Measurements from ENCODE around the gene ALAS1. TPM values are rescaled to one million over a fixed set of nuclear protein-coding genes. Genes with fewer than 3 reads are reported as not detected.

Gene ALAS1
- total and polyA plus RNA-seq, 2 experiments from 2014 or later: 85.3 to 90.1 TPM

- H3K79me2 ChIP-seq: peaks cover 17% of the 10 kb centered on the region
- no peaks in the 10 kb centered on the region for H3K27me3 ChIP-seq
- no peak overlapping the region for H3K4me2 ChIP-seq
- H3K36me3 ChIP-seq (replicated peaks; ENCODE audit: insufficient read depth, low read depth): no peaks in the 10 kb centered on the region
- WGBS (ENCODE audit: low lambda C conversion rate, missing lambda C conversion rate): 78% methylated on average over 14 of the region's 14 CpGs
- H3K27ac ChIP-seq: peak overlapping the region; percentile 91
- no peaks in the 10 kb centered on the region for H3K9me2 ChIP-seq (replicated peaks; ENCODE audit: insufficient read depth)
- no peak overlapping the region for H3K4me3 ChIP-seq
- H4K20me1 ChIP-seq (ENCODE audit: insufficient read depth, poor library complexity, severe bottlenecking): no peaks in the 10 kb centered on the region
- no peak overlapping the region for H2AFZ ChIP-seq
- peak; percentile 59 for DNase-seq (ENCODE audit: low spot score)
- H3K9me3 ChIP-seq (ENCODE audit: low read depth): no peaks in the 10 kb centered on the region
- H3K4me1 ChIP-seq (ENCODE audit: insufficient read depth): peaks cover 21% of the 10 kb centered on the region
- TF ChIP-seq CTCF (IDR thresholded peaks at IDR 0.05; ENCODE audit: poor library complexity) (no peak), EZH2 (IDR thresholded peaks at IDR 0.05; ENCODE audit: borderline replicate concordance) (no peak), EZH2phosphoT487 (IDR thresholded peaks at IDR 0.05; ENCODE audit: low read depth, severe bottlenecking, unreplicated experiment) (no peak)
Measured at GRCh38 chr3:52194485-52195290, 3.3 kb upstream of the ALAS1 start.

- H3K4me2 ChIP-seq: no peak overlapping the region
- no peaks in the 10 kb centered on the region for H3K27me3 ChIP-seq
- no peak overlapping the region for H3K4me3 ChIP-seq
- H3K4me1 ChIP-seq (ENCODE audit: insufficient read depth): peaks cover 22% of the 10 kb centered on the region
- WGBS (ENCODE audit: low lambda C conversion rate, missing lambda C conversion rate): 86% methylated on average over 1 of the region's 3 CpGs
- H3K9me2 ChIP-seq (replicated peaks; ENCODE audit: insufficient read depth): no peaks in the 10 kb centered on the region
- no peaks in the 10 kb centered on the region for H3K9me3 ChIP-seq (ENCODE audit: low read depth)
- DNase-seq (ENCODE audit: low spot score): no peak
- H3K27ac ChIP-seq: peak overlapping the region; percentile 91
- H3K79me2 ChIP-seq: peaks cover 22% of the 10 kb centered on the region
- no peaks in the 10 kb centered on the region for H4K20me1 ChIP-seq (ENCODE audit: insufficient read depth, poor library complexity, severe bottlenecking)
- no peaks in the 10 kb centered on the region for H3K36me3 ChIP-seq (replicated peaks; ENCODE audit: insufficient read depth, low read depth)
- H2AFZ ChIP-seq: no peak overlapping the region
- TF ChIP-seq CTCF (IDR thresholded peaks at IDR 0.05; ENCODE audit: poor library complexity) (no peak), EZH2 (IDR thresholded peaks at IDR 0.05; ENCODE audit: borderline replicate concordance) (no peak), EZH2phosphoT487 (IDR thresholded peaks at IDR 0.05; ENCODE audit: low read depth, severe bottlenecking, unreplicated experiment) (no peak)
Measured at GRCh38 chr3:52195291-52195597, 2.7 kb upstream of the ALAS1 start.

GRCh38 chr3:52195823-52196331 is 2.1 kb upstream of the ALAS1 start:
- peaks cover 28% of the 10 kb centered on the region for H3K79me2 ChIP-seq
- H3K36me3 ChIP-seq (replicated peaks; ENCODE audit: insufficient read depth, low read depth): no peaks in the 10 kb centered on the region
- DNase-seq (ENCODE audit: low spot score): no peak
- no peaks in the 10 kb centered on the region for H3K9me3 ChIP-seq (ENCODE audit: low read depth)
- no peak overlapping the region for H3K4me3 ChIP-seq
- H3K9me2 ChIP-seq (replicated peaks; ENCODE audit: insufficient read depth): no peaks in the 10 kb centered on the region
- H3K27ac ChIP-seq: peak overlapping the region; percentile 91
- H2AFZ ChIP-seq: no peak overlapping the region
- 86% methylated on average over 9 of the region's 10 CpGs for WGBS (ENCODE audit: low lambda C conversion rate, missing lambda C conversion rate)
- no peak overlapping the region for H3K4me2 ChIP-seq
- H3K4me1 ChIP-seq (ENCODE audit: insufficient read depth): peaks cover 23% of the 10 kb centered on the region
- H4K20me1 ChIP-seq (ENCODE audit: insufficient read depth, poor library complexity, severe bottlenecking): no peaks in the 10 kb centered on the region
- TF ChIP-seq EZH2phosphoT487 (IDR thresholded peaks at IDR 0.05; ENCODE audit: low read depth, severe bottlenecking, unreplicated experiment) (no peak), CTCF (IDR thresholded peaks at IDR 0.05; ENCODE audit: poor library complexity) (no peak), EZH2 (IDR thresholded peaks at IDR 0.05; ENCODE audit: borderline replicate concordance) (no peak)
- H3K27me3 ChIP-seq: no peaks in the 10 kb centered on the region
